HG02588 (cell line): Measurements from ENCODE around the gene TRPC4AP.

Experiments used
- ATAC-seq: cut with Tn5 transposase; IDR thresholded peaks from one replicate; pipeline ENCODE4 v1.9.1; 2021; ENCODE audit warnings: mild to moderate bottlenecking, moderate library complexity; ENCODE audit not compliant: unreplicated experiment

The TRPC4AP gene

DNA sequence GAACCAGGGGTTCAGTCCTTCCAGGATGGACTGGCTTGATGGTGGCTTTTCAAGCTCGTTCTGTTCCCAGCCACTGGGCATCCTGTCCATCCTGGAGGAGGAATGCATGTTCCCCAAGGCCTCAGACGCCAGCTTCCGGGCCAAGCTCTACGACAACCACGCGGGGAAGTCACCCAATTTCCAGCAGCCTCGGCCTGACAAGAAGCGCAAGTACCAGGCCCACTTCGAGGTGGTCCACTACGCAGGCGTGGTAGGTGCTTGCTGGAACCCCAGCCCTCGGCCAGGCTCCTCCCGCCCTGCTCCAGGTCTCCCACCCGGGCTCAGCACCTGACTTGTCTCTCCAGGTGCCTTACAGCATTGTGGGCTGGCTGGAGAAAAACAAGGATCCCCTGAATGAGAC, 102.9 kb downstream of the TRPC4AP start:
- no peak for ATAC-seq

GRCh38 chr20:34989118-34989517, 103.5 kb downstream of the TRPC4AP start:
- ATAC-seq, result no peak

DNA sequence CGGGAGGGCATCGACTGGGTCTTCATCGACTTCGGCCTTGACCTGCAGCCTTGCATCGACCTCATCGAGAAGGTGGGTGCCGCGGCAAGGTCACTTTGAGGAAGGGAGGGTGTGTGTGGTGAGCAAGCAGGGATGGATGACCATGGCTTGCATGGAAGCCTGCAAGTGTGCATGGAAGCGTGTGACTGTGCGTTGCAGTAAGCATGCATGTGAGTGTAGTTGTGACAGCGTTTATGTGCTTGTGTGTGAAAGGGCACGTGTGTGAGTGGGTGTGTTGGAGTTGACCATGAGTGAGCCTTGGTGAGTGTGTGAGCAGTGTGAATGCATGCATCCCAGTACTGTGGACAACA, 104.4 kb downstream of the TRPC4AP start:
- no peak for ATAC-seq

GRCh38 chr20:34987288-34988190, 105.1 kb downstream of the TRPC4AP start:
- no peak for ATAC-seq

GRCh38 chr20:34986311-34987287, 106.0 kb downstream of the TRPC4AP start:
- no peak for ATAC-seq

DNA sequence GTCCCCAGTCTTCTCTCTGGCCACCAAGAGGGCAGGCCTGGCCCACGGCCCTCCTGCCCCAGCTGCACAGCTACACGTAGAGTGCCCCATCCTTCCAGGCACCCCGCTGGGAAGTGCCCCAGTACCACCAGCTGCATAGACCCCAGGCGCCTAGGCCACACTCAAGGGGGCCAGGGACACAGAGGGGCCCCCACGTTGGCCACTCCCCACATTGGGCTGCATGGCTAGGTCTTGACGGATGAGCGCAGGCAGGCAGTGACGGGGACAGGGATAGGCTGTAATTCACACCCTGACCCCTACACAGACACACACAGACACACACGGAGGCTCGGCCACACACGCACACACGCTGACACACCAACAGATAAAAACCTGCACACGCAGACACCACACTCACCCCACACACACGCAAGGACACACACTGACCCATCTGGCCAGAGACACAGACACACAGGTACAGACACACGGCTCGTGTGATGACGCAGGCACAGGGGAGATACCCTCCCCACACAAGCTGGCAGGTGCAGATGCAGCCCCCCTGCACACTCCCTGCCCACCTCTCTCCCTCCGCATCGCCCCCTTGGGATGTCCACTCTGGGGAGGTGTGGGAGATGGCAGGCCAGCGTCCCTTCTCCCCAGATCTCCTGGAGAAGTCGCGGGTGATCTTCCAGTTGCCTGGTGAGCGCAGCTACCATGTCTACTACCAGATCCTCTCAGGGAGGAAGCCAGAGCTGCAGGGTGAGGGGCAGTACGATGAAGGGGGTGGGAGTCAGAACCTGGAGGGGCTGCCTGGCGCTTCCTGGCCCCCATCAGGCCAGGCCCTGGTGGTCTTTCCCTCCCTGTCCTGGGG, 106.9 kb downstream of the TRPC4AP start:
- ATAC-seq, result no peak

DNA sequence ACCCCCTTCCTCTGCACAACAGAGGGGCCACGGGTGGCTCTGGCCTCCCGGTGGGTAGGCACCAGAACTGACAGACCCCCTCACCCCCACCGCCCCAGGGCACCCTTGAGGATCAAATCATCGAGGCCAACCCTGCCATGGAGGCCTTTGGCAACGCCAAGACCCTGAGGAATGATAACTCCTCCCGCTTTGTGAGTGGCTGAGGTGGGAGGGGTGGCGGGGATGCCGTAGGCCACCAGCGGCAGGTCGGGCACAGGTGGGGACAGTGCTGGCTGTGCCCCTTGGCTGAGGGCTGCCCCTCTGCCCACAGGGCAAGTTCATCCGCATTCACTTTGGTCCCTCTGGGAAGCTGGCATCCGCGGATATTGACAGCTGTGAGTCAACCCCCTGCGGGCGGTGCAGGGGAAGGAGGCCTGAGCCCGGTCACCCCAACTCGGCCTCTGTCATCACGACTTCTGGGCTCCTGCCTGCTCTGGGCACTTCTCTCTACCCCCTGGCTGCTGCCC, 107.8 kb downstream of the TRPC4AP start:
- ATAC-seq, result no peak

GRCh38 chr20:34983995-34984735, 108.4 kb downstream of the TRPC4AP start:
- ATAC-seq, result no peak

DNA sequence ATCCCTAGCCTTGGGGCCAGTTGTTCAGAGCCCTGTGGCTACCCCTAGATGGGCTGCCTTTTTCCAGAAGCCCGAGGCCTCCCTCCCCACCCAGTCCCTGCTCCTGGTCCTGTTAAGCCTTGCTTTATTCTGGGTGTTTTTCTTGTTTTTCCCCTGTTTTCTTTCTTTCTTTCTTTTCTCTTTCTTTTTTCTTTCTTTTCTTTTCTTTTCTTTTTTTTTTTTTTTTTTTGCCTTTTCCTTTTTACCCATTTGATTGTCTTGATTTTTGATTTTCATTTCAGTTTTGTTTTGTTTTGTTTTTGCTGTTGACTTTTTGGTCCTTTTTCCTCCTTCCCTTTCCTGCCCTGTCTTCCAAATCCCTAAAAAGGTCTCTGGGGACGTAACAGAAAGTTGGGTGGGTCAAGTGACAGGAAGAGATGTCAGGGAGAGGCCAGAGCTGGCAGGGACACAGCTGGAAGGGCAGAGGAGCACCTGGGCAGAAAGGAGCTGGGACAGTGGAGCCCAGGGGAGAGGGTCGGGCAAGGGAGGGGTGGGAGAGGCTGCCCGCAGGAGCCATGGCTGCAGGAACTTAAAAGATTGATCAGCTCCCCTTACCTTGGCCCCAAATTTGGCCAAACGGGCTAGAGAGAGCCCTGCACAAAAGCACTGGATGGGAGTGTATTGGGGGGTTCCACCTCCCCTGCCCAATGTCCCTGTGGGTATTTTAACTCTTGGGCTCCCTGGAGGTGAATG, 109.4 kb downstream of the TRPC4AP start:
- ATAC-seq, result no peak

- ATAC-seq, result no peak
These were observed 110.1 kb downstream of the TRPC4AP start for GRCh38 chr20:34982270-34983088.

GRCh38 chr20:34980543-34981233, 111.9 kb downstream of the TRPC4AP start:
- no peak for ATAC-seq

GRCh38 chr20:34979366-34980153, 113.0 kb downstream of the TRPC4AP start:
- no peak for ATAC-seq

DNA sequence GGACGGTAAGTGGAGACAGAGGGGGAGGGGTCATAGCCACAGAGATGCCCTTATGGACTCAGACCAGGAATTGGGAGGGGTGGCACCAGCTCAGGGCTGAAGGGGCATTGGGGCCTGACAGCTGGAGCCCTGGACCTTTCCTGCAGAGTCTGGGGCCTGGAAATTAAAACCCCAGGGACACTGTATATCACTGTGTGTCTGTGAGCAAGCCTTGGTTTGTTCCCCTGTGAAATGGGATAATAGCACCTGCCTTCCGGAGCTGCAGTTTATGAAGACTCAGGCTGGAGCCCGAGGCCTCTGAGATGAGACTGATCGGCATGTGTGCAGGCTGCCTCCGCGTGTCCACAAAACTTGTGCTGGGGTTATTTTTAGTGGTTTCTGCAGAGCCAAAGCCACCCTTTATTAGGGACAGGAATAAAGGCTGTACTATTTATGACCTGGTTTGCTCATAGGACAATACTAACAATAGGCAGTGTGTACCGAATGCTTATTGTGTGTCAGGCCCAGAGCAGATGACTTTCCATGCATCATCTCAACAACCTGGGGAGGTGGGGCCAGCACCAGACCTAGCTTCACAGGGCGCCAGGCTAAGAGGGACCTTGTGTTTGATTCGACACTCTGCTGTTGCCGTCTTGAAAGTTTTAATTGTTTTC, 114.4 kb downstream of the TRPC4AP start:
- ATAC-seq, result no peak

GRCh38 chr20:34977365-34978091, 115.1 kb downstream of the TRPC4AP start:
- ATAC-seq, result no peak

- ATAC-seq, result no peak
These were observed 116.3 kb downstream of the TRPC4AP start for GRCh38 chr20:34976286-34976685.

DNA sequence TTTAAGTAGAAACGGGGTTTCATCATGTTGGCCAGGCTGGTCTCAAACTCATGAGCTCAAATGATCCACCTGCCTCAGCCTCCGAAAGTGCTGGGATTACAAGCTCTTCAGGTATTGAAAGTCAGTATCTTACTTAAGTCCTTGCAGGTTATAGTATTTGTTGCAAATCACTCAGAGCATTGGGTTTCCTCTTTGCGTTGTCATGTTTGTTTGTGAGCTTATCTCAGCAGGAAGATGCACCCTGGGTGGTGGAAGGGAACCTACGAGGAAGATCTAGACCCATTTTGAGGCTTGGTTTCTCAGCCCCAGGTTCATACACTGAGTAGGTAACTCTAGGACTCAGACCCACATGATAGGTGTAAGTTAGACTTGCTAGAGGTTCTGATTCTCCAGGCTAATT, 118.4 kb downstream of the TRPC4AP start:
- ATAC-seq, result no peak
